ENCODE measurements around the gene TBCD. TPM values are rescaled to one million over a fixed set of nuclear protein-coding genes. Genes with fewer than 3 reads are reported as not detected.

TBCD gene
- polyA plus RNA-seq, 3 donors, result 62.9 to 91.6 (median 74.2) TPM

- no peak for DNase-seq (ENCODE audit: extremely low read depth in 1 of 11, low read depth in 9 of 11, low spot score in 4 of 11)
Measured at GRCh38 chr17:82816358-82816757, 64.5 kb downstream of the TBCD start.

- DNase-seq (ENCODE audit: extremely low read depth in 1 of 11, low read depth in 9 of 11, low spot score in 4 of 11), result no peak
Measured at GRCh38 chr17:82817947-82818346, 66.1 kb downstream of the TBCD start.

GRCh38 chr17:82820278-82821251 is 68.7 kb downstream of the TBCD start:
- no peak for DNase-seq (ENCODE audit: extremely low read depth in 1 of 11, low read depth in 9 of 11, low spot score in 4 of 11)

- DNase-seq (ENCODE audit: extremely low read depth in 1 of 11, low read depth in 9 of 11, low spot score in 4 of 11), result no peak
Measured at GRCh38 chr17:82821554-82821953, 69.7 kb downstream of the TBCD start.

GRCh38 chr17:82822281-82822680 is 70.4 kb downstream of the TBCD start:
- DNase-seq (ENCODE audit: extremely low read depth in 1 of 11, low read depth in 9 of 11, low spot score in 4 of 11), result no peak

GRCh38 chr17:82823004-82823403 is 71.1 kb downstream of the TBCD start:
- no peak for DNase-seq (ENCODE audit: extremely low read depth in 1 of 11, low read depth in 9 of 11, low spot score in 4 of 11)

GRCh38 chr17:82825540-82826124 is 73.8 kb downstream of the TBCD start:
- no peak for DNase-seq (ENCODE audit: extremely low read depth in 1 of 11, low read depth in 9 of 11, low spot score in 4 of 11)

- no peak for DNase-seq (ENCODE audit: extremely low read depth in 1 of 11, low read depth in 9 of 11, low spot score in 4 of 11)
Measured at GRCh38 chr17:82826211-82826610, 74.3 kb downstream of the TBCD start.

GRCh38 chr17:82826956-82827355 is 75.1 kb downstream of the TBCD start:
- DNase-seq (ENCODE audit: extremely low read depth in 1 of 11, low read depth in 9 of 11, low spot score in 4 of 11), result no peak

GRCh38 chr17:82828875-82829487 is 77.1 kb downstream of the TBCD start:
- no peak for DNase-seq (ENCODE audit: extremely low read depth in 1 of 11, low read depth in 9 of 11, low spot score in 4 of 11)

GRCh38 chr17:82830249-82830661 is 78.4 kb downstream of the TBCD start:
- no peak for DNase-seq (ENCODE audit: extremely low read depth in 1 of 11, low read depth in 9 of 11, low spot score in 4 of 11)

- no peak for DNase-seq (ENCODE audit: extremely low read depth in 1 of 11, low read depth in 9 of 11, low spot score in 4 of 11)
Measured at GRCh38 chr17:82831041-82831817, 79.4 kb downstream of the TBCD start.

- DNase-seq (ENCODE audit: extremely low read depth in 1 of 11, low read depth in 9 of 11, low spot score in 4 of 11), result no peak
Measured at GRCh38 chr17:82831818-82832200, 79.9 kb downstream of the TBCD start.

GRCh38 chr17:82832411-82832810 is 80.5 kb downstream of the TBCD start:
- DNase-seq (ENCODE audit: extremely low read depth in 1 of 11, low read depth in 9 of 11, low spot score in 4 of 11), result no peak

- DNase-seq (ENCODE audit: extremely low read depth in 1 of 11, low read depth in 9 of 11, low spot score in 4 of 11), result no peak
Measured at GRCh38 chr17:82832881-82833475, 81.1 kb downstream of the TBCD start.

- no peak for DNase-seq (ENCODE audit: extremely low read depth in 1 of 11, low read depth in 9 of 11, low spot score in 4 of 11)
Measured at GRCh38 chr17:82835122-82835521, 83.3 kb downstream of the TBCD start.

GRCh38 chr17:82835766-82836512 is 84.1 kb downstream of the TBCD start:
- DNase-seq (ENCODE audit: extremely low read depth in 1 of 11, low read depth in 9 of 11, low spot score in 4 of 11), result no peak

- no peak for DNase-seq (ENCODE audit: extremely low read depth in 1 of 11, low read depth in 9 of 11, low spot score in 4 of 11)
Measured at GRCh38 chr17:82836823-82837357, 85.0 kb downstream of the TBCD start.

All from renal cortex interstitium (tissue), 11 donors.